Measurements from ENCODE around the gene CDCA3. TPM values are rescaled to one million over a fixed set of nuclear protein-coding genes. Genes with fewer than 3 reads are reported as not detected.

The CDCA3 gene
- total and polyA plus RNA-seq, 2 donors (not counting 1 experiment from before 2014, with no cell fraction given): 1.6 to 2.3 TPM

GRCh38 chr12:6869049-6870021, 18.2 kb upstream of the CDCA3 start:
- H3K36me3 ChIP-seq (replicated peaks in 1 of 2; ENCODE audit: control extremely low read depth in 1 of 2, control insufficient read depth in 1 of 2, extremely low read depth in 1 of 2, insufficient read depth in 2 of 2, low read length in 1 of 2): peaks cover 0 to 27% of the 10 kb centered on the region in 2 experiments
- Mint-ChIP-seq H3K9me3 (ENCODE audit: insufficient read depth) (no peaks in the 10 kb centered on the region), H3K4me1 (peaks cover 54% of the 10 kb centered on the region), H3K27ac (peak overlapping the region; percentile 89), H3K27me3 (no peaks in the 10 kb centered on the region), H3K4me3 (peak overlapping the region; percentile 89)
- intact Hi-C loops (cut with micrococcal nuclease): loop anchor here (1.0 to 2.0 kb wide), 8 partner anchors 55 to 244 kb away; partner anchors contain the start of genes C12orf57, C1R, C1RL and LPCAT3
- H3K27me3 ChIP-seq (replicated peaks in 1 of 4; ENCODE audit: control extremely low read depth in 1 of 4, control insufficient read depth in 3 of 4, insufficient read depth in 4 of 4, low read length in 3 of 4): no peaks in the 10 kb centered on the region
- no peak overlapping the region for H2AFZ ChIP-seq (ENCODE audit: insufficient read depth, low read depth, low read length, poor library complexity, severe bottlenecking)
- H3K27ac ChIP-seq (ENCODE audit: low read length in 2 of 2): no peak overlapping the region
- H4K20me1 ChIP-seq (ENCODE audit: control insufficient read depth, insufficient read depth, low read length, poor library complexity, severe bottlenecking): peaks cover 46% of the 10 kb centered on the region
- H3K4me3 ChIP-seq (ENCODE audit: control extremely low read depth in 1 of 5, extremely low read depth in 1 of 5, insufficient read depth in 1 of 5, low read depth in 2 of 5, low read length in 4 of 5): no peak overlapping the region
- 44% methylated on average over 12 of the region's 12 CpGs for whole genome bisulfite sequencing (ENCODE audit: insufficient coverage)
- POLR2A ChIA-PET: interaction anchor here (0.6 to 5.5 kb wide), 10 partner anchors 16 to 92 kb away, joined by 3 to 49 read pairs (median 3); partner anchors contain the start of genes C12orf57, CDCA3, RNU7-1 and USP5
- peaks cover 17% of the 10 kb centered on the region for H3K79me2 ChIP-seq (ENCODE audit: control insufficient read depth, insufficient read depth, low read length)
- H3K4me1 ChIP-seq (ENCODE audit: control insufficient read depth in 2 of 2, insufficient read depth in 2 of 2, low read length in 2 of 2): peaks cover 37 to 50% of the 10 kb centered on the region in 2 donors
- H3K4me2 ChIP-seq (replicated peaks; ENCODE audit: low read depth, low read length, poor library complexity, severe bottlenecking): peak overlapping the region; percentile 97
- TF ChIP-seq CTCF (IDR thresholded peaks at IDR 0.05) (peak; percentile 94), EZH2 (IDR thresholded peaks at IDR 0.05; ENCODE audit: borderline replicate concordance, insufficient read depth, low read depth, low read length, poor library complexity, severe bottlenecking) (no peak)
- CTCF ChIA-PET: interaction anchor here (0.6 to 11.8 kb wide), 39 partner anchors 9 to 275 kb away, joined by 3 to 136 read pairs (median 5); partner anchors contain the start of genes C12orf57, C1R, C1RL and CDCA3
- H3K9ac ChIP-seq (ENCODE audit: low read length): no peak overlapping the region
- ATAC-seq (ENCODE audit: low read depth): no peak
- no peaks in the 10 kb centered on the region for H3K9me3 ChIP-seq (ENCODE audit: control extremely low read depth in 1 of 3, control insufficient read depth in 2 of 3, insufficient read depth in 1 of 3, low read length in 2 of 3)
- peak; percentile 89 for DNase-seq

All from B cell (primary cell).